Ishikawa (cell line): ENCODE results near the gene ACAA1.

Experiments
- CEBPB ChIP-seq: IDR thresholded peaks from 2 replicates; pipeline ENCODE4 v1.6.1; 2012
- CREB1 ChIP-seq: IDR thresholded peaks from 2 replicates; pipeline ENCODE4 v1.6.1; 2012; ENCODE audit warnings: low read depth
- EGR1 ChIP-seq: IDR thresholded peaks from 2 replicates; pipeline ENCODE4 v1.6.1; 2012
- EP300 ChIP-seq: IDR thresholded peaks from 2 replicates; pipeline ENCODE4 v1.6.1; 2012; ENCODE audit warnings: borderline replicate concordance
- FOXM1 ChIP-seq: IDR thresholded peaks from 2 replicates; pipeline ENCODE4 v1.6.1; 2012; ENCODE audit warnings: low read depth, borderline replicate concordance
- NFIC ChIP-seq: IDR thresholded peaks from 2 replicates; pipeline ENCODE4 v1.6.1; 2012
- RAD21 ChIP-seq: IDR thresholded peaks from 2 replicates; pipeline ENCODE4 v1.6.1; 2012; ENCODE audit warnings: low read depth
- REST ChIP-seq: IDR thresholded peaks from 2 replicates; pipeline ENCODE4 v1.6.1; 2012; ENCODE audit warnings: low read depth, mild to moderate bottlenecking
- TAF1 ChIP-seq: IDR thresholded peaks from 2 replicates; pipeline ENCODE4 v1.6.1; 2012; ENCODE audit warnings: low read depth, mild to moderate bottlenecking
- TCF12 ChIP-seq: IDR thresholded peaks from 2 replicates; pipeline ENCODE4 v1.6.1; 2012; ENCODE audit warnings: low read depth
- TEAD4 ChIP-seq: IDR thresholded peaks from 2 replicates; pipeline ENCODE4 v1.6.1; 2012
- YY1 ChIP-seq: IDR thresholded peaks from 2 replicates; pipeline ENCODE4 v1.6.1; 2012; ENCODE audit warnings: low read depth
- ZBTB7A ChIP-seq: IDR thresholded peaks from 2 replicates; pipeline ENCODE4 v1.6.1; 2012; ENCODE audit warnings: low read depth
- TF ChIP-seq, protein P1 (sequence below): IDR thresholded peaks from 2 replicates; pipeline ENCODE4 v1.6.1; 2012
- TF ChIP-seq, protein P2 (sequence below): IDR thresholded peaks from 2 replicates; pipeline ENCODE4 v1.6.1; 2012

ACAA1 gene

GRCh38 chr3:38097446-38098375, 39.2 kb downstream of the ACAA1 start:
- TF ChIP-seq FOXM1, result no peak
- no peak for TF ChIP-seq EP300
- TF ChIP-seq NFIC, result no peak
- TF ChIP-seq EGR1, result no peak
- no peak for TF ChIP-seq YY1
- no peak for TF ChIP-seq TCF12
- no peak for TF ChIP-seq REST
- no peak for TF ChIP-seq ZBTB7A
- TF ChIP-seq TAF1, result no peak
- TF ChIP-seq, protein P1, sequence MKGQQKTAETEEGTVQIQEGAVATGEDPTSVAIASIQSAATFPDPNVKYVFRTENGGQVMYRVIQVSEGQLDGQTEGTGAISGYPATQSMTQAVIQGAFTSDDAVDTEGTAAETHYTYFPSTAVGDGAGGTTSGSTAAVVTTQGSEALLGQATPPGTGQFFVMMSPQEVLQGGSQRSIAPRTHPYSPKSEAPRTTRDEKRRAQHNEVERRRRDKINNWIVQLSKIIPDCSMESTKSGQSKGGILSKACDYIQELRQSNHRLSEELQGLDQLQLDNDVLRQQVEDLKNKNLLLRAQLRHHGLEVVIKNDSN, result no peak
- TF ChIP-seq, protein P2, sequence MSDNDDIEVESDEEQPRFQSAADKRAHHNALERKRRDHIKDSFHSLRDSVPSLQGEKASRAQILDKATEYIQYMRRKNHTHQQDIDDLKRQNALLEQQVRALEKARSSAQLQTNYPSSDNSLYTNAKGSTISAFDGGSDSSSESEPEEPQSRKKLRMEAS, result no peak
- TF ChIP-seq CEBPB, result no peak
- no peak for TF ChIP-seq RAD21
- no peak for TF ChIP-seq TEAD4
- TF ChIP-seq CREB1, result no peak

DNA sequence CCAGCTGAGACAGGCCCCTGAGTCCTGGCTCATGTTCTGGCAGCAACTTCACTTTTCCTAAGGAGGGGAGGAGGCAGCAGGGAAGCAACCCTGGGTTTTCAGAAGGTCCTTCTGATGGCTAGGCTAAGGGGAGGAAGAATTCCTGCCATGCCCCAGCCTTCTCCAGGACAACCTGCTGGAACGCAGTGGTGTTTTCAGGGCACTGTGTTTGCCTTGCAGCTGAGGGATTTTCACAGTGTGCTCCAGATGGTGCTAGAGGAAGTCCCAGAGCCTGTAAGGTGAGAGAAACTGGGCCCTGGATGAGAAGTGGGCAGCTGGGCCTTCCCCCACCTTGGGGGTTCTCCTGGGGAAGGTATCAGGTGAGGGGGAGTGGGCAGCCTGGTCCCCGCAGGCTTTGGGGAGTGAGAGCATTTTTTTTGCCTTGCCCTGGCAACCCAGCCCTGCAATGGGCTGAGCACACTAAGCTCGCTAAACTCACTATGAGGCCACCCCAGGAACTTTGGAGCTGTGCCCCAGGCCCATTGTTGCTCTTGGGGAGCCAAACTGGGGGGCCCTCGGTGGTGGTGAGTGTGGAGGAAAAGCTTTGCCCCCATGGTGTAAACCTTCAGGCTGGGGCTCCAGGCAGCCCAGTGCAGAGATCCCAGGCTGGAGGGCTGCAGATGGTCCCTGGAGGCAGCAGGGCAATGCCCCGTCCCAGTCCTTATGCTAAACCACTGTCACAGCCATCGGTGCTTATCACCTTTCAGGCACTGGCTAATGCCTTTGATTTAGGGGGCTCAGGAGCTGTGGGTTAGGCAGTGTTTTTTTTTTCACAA, 41.1 kb downstream of the ACAA1 start:
- TF ChIP-seq YY1 (no peak), EP300 (no peak), TAF1 (no peak), REST (no peak), ZBTB7A (no peak), TCF12 (no peak), FOXM1 (no peak), NFIC (no peak), CEBPB (no peak), EGR1 (no peak), CREB1 (no peak), RAD21 (no peak), TEAD4 (no peak)
- TF ChIP-seq, protein P1, result no peak
- TF ChIP-seq, protein P2, result no peak

- no peak for TF ChIP-seq CEBPB
- TF ChIP-seq, protein P1, result no peak
- no peak for TF ChIP-seq YY1
- TF ChIP-seq TAF1, result no peak
- no peak for TF ChIP-seq TEAD4
- no peak for TF ChIP-seq FOXM1
- TF ChIP-seq CREB1, result no peak
- no peak for TF ChIP-seq ZBTB7A
- no peak for TF ChIP-seq REST
- TF ChIP-seq, protein P2, result no peak
- no peak for TF ChIP-seq RAD21
- no peak for TF ChIP-seq TCF12
- no peak for TF ChIP-seq EGR1
- TF ChIP-seq EP300, result no peak
- no peak for TF ChIP-seq NFIC
Measured at GRCh38 chr3:38094999-38095398, 41.9 kb downstream of the ACAA1 start.
